Activated CD8-positive, alpha-beta T cell treated with anti-CD3 and anti-CD28 coated beads for 36 hours (primary cell): ENCODE data around the gene KIAA1191. TPM values are rescaled to one million over a fixed set of nuclear protein-coding genes. Genes with fewer than 3 reads are reported as not detected.
A peak's percentile ranks its signal among the peaks of the same experiment; 100 is the strongest.

Source experiments
- ATAC-seq: fragments of 200-7000 bp; cut with Tn5 transposase; one replicate; pipeline ENCODE4 v1.10.0; 2021; ENCODE audit warnings: mild to moderate bottlenecking, moderate library complexity
- CTCF ChIA-PET: fragments of 350-600 bp; sonication (Branson Sonifier 250); formaldehyde crosslinking; loops from one replicate; lab custom pipeline; 2021; ENCODE audit warnings: antibody characterized with exemption; lab: Charles Lee
- POLR2A ChIA-PET: fragments of 350-600 bp; sonication (Branson Sonifier 250); formaldehyde crosslinking; loops from one replicate; lab custom pipeline; 2021; ENCODE audit warnings: antibody characterized with exemption; lab: Charles Lee
- DNase-seq: peaks from one replicate; pipeline ENCODE4 v3.0.0-alpha.2; 2020
- H3K27ac Mint-ChIP-seq: one replicate; pipeline ENCODE4 v1.8.0; 2021; ENCODE audit warnings: mild to moderate bottlenecking, mixed read lengths
- H3K27me3 Mint-ChIP-seq: one replicate; pipeline ENCODE4 v1.8.0; 2021; ENCODE audit warnings: mixed read lengths
- H3K36me3 Mint-ChIP-seq: one replicate; pipeline ENCODE4 v1.8.0; 2021; ENCODE audit warnings: low read depth, mixed read lengths
- H3K4me1 Mint-ChIP-seq: one replicate; pipeline ENCODE4 v1.8.0; 2021; ENCODE audit warnings: low read depth, mixed read lengths
- H3K4me3 Mint-ChIP-seq: one replicate; pipeline ENCODE4 v1.8.0; 2021; ENCODE audit warnings: mild to moderate bottlenecking, moderate library complexity, mixed read lengths
- H3K9me3 Mint-ChIP-seq: one replicate; pipeline ENCODE4 v1.8.0; 2021; ENCODE audit warnings: mixed read lengths
- CTCF ChIP-seq: fragments of 200-600 bp; IDR thresholded peaks from one replicate; pipeline ENCODE4 v1.8.0; 2022; ENCODE audit warnings: antibody characterized with exemption, mild to moderate bottlenecking
- intact Hi-C: fragments of 100-400 bp; cut with micrococcal nuclease; formaldehyde crosslinking; loops from one replicate; pipeline ENCODE4 v1.10.0; 2022
- total RNA-seq, 2 experiments: library from RNA; stranded (reverse); gene quantifications; one replicate each; pipeline ENCODE4 v1.2.3, GENCODE V29; 2021

The KIAA1191 gene
- total RNA-seq, 2 experiments from 2014 or later = 39.4 to 40.8 TPM

DNA sequence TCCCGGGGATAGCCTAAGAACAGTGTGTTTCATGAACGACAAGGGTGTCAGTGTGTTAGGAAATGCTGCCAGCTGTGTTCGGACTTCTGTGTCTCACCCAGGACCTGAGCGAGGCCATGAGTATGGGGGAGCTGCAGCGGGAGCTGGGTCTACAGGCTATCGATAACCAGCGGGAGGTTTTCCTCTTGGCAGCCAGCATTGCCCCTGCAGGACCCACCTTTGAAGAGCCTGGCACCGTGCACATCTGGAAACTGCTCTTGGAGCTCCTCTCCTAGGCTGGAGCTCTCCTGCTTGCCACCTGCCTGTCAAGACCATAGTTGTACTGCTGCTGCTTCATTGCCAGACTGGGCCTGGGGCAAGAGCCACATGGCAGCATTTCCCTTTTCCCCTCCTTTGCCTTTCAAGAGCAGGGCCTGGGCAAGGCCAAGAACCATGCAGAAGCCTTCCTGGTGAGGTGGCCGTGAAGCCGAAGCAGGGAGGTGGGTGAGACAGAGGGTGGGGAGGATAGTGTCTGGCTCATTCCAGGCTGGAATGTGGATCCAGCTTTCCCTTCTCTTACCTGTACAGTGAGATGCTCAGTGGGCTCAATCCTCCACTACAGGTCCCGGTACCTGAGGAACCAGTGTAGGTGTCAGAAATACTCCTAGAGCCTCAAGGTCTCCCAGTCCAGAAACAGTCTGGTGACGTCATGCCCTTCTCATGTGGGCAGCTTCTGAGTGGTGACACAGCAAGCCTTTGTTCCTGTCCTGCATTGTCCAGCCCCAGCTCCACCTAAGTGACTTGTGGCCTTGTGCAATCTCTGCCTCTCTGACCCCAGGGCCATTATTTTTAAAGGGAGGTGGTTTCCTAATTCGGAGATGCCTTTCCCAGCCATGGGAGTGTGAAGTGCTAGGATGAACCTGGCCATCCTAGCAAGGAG lies 10.3 kb upstream of the KIAA1191 start:
- CTCF ChIA-PET = interaction anchor here (0.8 to 0.9 kb wide), 2 partner anchors 9 to 12 kb away, joined by 3 read pairs; no protein-coding TSS in a partner anchor
- no peak for TF ChIP-seq CTCF
- ATAC-seq = no peak

GRCh38 chr5:176369934-176370711 lies 8.6 kb upstream of the KIAA1191 start:
- intact Hi-C loops = no loop called here
- CTCF ChIA-PET = no interaction called here
- no peaks in the 10 kb centered on the region for H3K9me3 Mint-ChIP-seq
- POLR2A ChIA-PET = interaction anchor here (1.2 to 1.8 kb wide), 3 partner anchors 8 to 17 kb away, joined by 3 to 7 read pairs (median 4); partner anchors contain the start of gene KIAA1191
- DNase-seq (no peak), ATAC-seq (no peak)
- H3K27ac Mint-ChIP-seq = no peak overlapping the region
- H3K27me3 Mint-ChIP-seq = no peaks in the 10 kb centered on the region
- H3K4me1 Mint-ChIP-seq = peaks cover 12% of the 10 kb centered on the region
- no peak overlapping the region for H3K4me3 Mint-ChIP-seq
- peaks cover 20% of the 10 kb centered on the region for H3K36me3 Mint-ChIP-seq
- TF ChIP-seq CTCF = no peak

More for the DNA sequence above, 10.3 kb upstream of the KIAA1191 start:
- Mint-ChIP-seq H3K27me3 (no peaks in the 10 kb centered on the region), H3K9me3 (no peaks in the 10 kb centered on the region), H3K4me1 (peaks cover 7% of the 10 kb centered on the region), H3K36me3 (peaks cover 21% of the 10 kb centered on the region), H3K4me3 (no peak overlapping the region), H3K27ac (no peak overlapping the region)
- intact Hi-C loops = no loop called here
- POLR2A ChIA-PET = interaction anchor here (0.6 to 2.1 kb wide), 5 partner anchors 11 to 236 kb away, joined by 3 to 13 read pairs (median 5); no protein-coding TSS in a partner anchor
- DNase-seq = no peak

- POLR2A ChIA-PET = interaction anchor here (2.0 to 2.6 kb wide), 2 partner anchors 14 to 17 kb away, joined by 5 to 14 read pairs; no protein-coding TSS in a partner anchor
- Mint-ChIP-seq H3K27me3 (no peaks in the 10 kb centered on the region), H3K4me1 (peaks cover 15% of the 10 kb centered on the region), H3K36me3 (peaks cover 20% of the 10 kb centered on the region), H3K27ac (no peak overlapping the region), H3K4me3 (no peak overlapping the region), H3K9me3 (no peaks in the 10 kb centered on the region)
- TF ChIP-seq CTCF = no peak
- intact Hi-C loops = no loop called here
- CTCF ChIA-PET = no interaction called here
- ATAC-seq = no peak
- DNase-seq = no peak
Observed at GRCh38 chr5:176368726-176369125, 7.2 kb upstream of the KIAA1191 start.

- Mint-ChIP-seq H3K27me3 (no peaks in the 10 kb centered on the region), H3K9me3 (no peaks in the 10 kb centered on the region), H3K27ac (peak overlapping the region; percentile 76), H3K36me3 (peaks cover 20% of the 10 kb centered on the region), H3K4me3 (peak overlapping the region; percentile 75), H3K4me1 (peaks cover 21% of the 10 kb centered on the region)
- POLR2A ChIA-PET = interaction anchor here (1.3 to 2.1 kb wide), 3 partner anchors 15 to 22 kb away, joined by 5 to 7 read pairs (median 6); partner anchors contain the start of genes HIGD2A and NOP16
- intact Hi-C loops = no loop called here
- CTCF ChIA-PET = no interaction called here
- no peak for ATAC-seq
- no peak for TF ChIP-seq CTCF
- no peak for DNase-seq
Observed at GRCh38 chr5:176366232-176366894, 4.8 kb upstream of the KIAA1191 start.
